ENCODE results near the gene SLC22A31.
"Not testable (repeated sequence)": the region's sequence is repeated elsewhere in the genome, so short reads cannot be mapped to it uniquely, and the experiment has no call there.

The SLC22A31 gene

DNA sequence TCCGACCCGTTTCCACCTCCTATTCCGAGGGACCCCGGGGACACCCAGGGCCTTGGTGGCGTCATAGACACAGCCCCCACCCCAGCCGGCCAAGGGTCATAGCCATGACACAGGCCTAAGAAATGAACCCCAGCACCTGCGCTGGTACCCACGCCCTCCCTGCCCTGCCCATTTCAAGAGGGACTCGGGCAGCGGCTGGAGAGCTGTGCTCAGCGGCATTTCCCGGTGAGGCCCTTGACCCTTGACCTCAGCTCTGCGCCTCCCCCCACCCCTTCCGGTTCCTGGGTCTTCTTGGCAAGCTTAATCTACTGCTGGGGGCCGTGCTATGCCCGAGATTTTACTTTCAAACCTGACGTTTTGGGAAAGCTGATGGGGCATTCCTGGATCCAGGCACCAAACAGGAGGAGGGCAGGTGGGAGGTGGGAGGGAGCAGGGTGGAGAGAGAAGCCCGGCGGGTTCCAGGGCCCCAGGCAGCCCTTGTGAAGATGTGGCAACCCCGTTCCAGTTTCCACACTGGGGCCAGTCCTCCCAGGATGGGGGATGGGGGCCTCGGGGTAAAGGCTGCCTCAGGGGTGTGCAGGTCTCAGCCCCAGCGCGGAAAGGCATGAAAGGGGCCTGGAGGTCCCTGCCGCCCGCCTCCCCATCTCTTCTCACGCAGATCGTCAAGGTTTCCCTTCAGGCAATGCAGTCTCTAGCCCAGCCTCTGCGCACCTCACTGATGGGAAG, at the start of gene SLC22A31:
Gene SLC22A31, minus strand, starts transcription at position 414 of the 726 bp plus-strand sequence. Its CDS starts 36 bp downstream, at position 378.
- no peak for TF ChIP-seq CTCF (conservative IDR thresholded peaks at IDR 0.05; ENCODE audit: control insufficient read depth, insufficient read depth, low read depth, low read length)
- H3K4me3 ChIP-seq (ENCODE audit: control insufficient read depth, low read depth, low read length): no peak within 1 kb of the TSS
- no peak for DNase-seq (ENCODE audit: low read depth)

DNA sequence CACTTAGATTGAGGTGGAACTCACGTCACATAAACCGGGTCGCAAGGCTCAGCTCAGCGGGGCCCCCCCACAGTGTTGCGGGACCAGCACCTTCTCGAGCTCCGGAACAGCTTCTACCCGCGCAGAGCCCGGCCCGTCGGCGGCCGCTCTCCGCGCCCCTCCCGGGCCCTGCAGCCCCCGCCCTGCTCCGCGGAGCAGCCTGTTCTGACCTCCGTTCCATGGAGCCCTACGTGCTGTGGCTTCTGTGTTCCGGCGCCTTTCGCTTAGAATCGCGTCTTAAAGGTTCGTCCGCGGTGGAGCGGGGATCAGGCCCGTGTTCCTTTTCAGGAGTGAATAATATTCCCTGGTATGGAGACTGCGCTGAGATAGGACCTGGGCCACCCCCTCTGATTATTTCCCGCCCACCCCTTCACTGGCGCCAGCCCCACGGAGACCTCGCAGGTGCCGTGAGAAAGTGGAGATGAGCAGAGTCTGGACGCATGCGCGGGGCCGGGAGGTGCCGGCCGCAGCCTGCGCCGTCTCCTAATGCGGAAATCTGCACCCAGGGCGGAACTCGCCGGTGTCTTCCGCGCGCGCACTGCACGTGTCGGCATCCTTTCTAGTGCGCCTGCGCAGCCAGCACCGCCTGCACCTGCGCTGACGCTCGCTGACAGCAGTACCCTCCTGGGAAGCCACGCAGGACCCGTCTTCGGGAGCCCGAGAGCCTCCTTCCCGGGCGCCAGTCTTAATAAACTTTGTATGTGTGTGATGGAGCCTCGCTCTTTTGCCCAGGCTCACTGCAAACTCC, 48.1 kb upstream of the SLC22A31 start:
- H3K4me3 ChIP-seq (ENCODE audit: control insufficient read depth, low read depth, low read length): no peak overlapping the region
- TF ChIP-seq CTCF (conservative IDR thresholded peaks at IDR 0.05; ENCODE audit: control insufficient read depth, insufficient read depth, low read depth, low read length): no peak
- DNase-seq (ENCODE audit: low read depth): no peak

DNA sequence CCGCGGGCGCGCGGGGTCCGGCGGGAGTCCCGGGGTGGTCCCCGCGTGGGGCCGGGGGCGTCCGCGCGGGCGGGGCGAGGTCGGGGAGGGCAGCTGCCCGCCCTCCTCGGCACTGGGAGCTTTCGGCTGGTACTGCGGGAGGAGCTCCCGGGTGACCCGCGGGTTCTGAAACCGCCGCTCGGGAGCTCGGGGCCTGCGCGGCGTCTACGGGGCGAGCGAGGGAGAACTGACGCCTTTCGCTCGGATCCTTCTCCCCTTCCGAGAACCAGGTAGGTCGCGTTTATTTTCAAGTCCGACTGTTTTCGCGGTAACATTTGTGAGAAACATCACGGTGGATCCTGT, 47.4 kb upstream of the SLC22A31 start:
- peak overlapping the region; percentile 33 for H3K4me3 ChIP-seq (ENCODE audit: control insufficient read depth, low read depth, low read length)
- DNase-seq (ENCODE audit: low read depth): not testable (repeated sequence)

GRCh38 chr16:89246903-89247733, 46.8 kb upstream of the SLC22A31 start:
- DNase-seq (ENCODE audit: low read depth): peak; percentile 74
- no peak for TF ChIP-seq CTCF (conservative IDR thresholded peaks at IDR 0.05; ENCODE audit: control insufficient read depth, insufficient read depth, low read depth, low read length)
- peak overlapping the region; percentile 40 for H3K4me3 ChIP-seq (ENCODE audit: control insufficient read depth, low read depth, low read length)

- no peak for DNase-seq (ENCODE audit: low read depth)
- peak overlapping the region; percentile 40 for H3K4me3 ChIP-seq (ENCODE audit: control insufficient read depth, low read depth, low read length)
- TF ChIP-seq CTCF (conservative IDR thresholded peaks at IDR 0.05; ENCODE audit: control insufficient read depth, insufficient read depth, low read depth, low read length): no peak
Observed at GRCh38 chr16:89246383-89246902, 46.1 kb upstream of the SLC22A31 start.

DNA sequence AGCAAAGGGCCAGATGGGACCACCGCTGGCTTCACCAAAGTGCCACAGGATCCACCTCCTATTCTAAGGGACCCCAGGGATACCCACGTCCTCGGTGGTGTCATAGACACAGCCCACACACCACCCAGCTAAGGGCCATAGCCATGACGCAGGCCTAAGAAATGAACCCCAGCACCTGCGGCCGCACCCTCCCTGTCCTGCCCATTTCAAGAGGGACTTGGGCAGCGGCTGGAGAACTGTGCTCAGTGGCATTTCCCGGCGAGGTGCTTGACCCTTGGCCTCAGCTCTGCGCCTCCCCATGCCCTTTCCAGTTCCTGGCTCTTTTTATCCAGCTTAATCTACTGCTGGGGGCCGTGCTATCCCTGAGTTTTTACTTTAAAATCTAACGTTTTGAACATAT, 44.4 kb upstream of the SLC22A31 start:
- no peak for TF ChIP-seq CTCF (conservative IDR thresholded peaks at IDR 0.05; ENCODE audit: control insufficient read depth, insufficient read depth, low read depth, low read length)
- DNase-seq (ENCODE audit: low read depth): no peak
- no peak overlapping the region for H3K4me3 ChIP-seq (ENCODE audit: control insufficient read depth, low read depth, low read length)

DNA sequence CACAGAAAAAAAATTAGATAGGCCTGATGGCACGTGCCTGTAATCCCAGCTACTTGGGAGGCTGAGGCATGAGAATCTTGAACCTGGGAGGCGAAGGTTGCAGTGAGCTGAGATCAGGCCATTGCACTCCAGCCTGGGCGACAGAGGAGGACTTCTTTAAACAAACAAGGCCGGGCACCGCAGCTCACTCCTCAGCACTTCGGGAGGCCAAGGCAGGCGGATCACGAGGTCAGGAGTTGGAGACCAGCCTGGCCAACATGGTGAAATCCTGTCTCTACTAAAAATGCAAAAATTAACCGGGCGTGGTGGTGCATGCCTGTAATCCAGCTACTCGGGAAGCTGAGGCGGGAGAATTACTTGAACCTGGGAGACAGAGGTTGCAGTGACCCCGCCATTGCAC, 43.9 kb upstream of the SLC22A31 start:
- DNase-seq (ENCODE audit: low read depth); H3K4me3 ChIP-seq (ENCODE audit: control insufficient read depth, low read depth, low read length): not testable (repeated sequence)
